GM19238 (cell line): ENCODE measurements around the gene LTO1.

ENCODE experiments used
- DNase-seq: peaks from one replicate; pipeline ENCODE4 v3.0.0; 2011; ENCODE audit warnings: low spot score; ENCODE audit not compliant: insufficient read length

The LTO1 gene

DNA sequence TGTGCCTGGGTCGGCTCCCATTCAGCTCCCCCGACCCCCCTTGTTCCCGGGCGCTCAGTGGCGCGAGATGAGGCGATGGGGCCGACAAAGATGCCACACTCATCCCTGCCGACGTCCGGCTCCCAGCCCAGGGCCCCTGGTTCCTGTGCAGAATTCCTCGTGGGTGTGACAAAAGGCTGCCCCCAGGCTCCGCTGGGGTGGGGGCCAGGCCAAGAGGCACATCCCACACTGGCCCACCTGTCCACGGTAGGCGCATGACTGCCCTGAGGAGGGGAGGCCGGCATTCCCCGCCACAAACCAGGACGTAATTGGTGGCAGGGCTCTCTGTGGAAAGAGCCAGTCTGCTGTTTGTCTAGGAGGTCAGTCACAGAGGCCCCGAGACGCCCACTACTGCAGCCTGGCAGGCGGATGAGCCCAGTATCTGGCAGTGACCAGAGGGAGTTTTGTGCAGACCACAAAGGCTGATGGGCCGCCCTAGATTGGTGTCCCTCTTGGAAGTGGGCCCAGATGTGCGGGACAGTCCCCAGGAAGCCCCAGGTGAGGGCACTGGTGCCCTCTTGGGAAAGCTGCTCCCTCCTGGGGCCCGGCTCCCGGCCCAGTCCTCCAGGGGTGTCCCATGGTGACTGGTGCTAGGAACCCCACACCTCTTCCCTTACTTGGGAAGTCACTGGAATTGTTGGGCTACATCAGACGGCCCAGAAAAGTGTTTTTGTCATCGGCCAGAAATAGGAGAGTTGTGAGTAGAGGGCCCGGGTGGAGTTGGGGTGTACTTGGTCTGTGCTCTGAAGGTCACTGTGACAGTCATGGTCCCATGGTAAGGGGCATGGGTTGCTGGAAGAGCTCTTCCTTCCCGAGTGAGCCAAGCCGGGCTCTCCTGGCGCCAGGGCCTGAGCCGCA is 28.4 kb downstream of the LTO1 start:
- DNase-seq = no peak

DNA sequence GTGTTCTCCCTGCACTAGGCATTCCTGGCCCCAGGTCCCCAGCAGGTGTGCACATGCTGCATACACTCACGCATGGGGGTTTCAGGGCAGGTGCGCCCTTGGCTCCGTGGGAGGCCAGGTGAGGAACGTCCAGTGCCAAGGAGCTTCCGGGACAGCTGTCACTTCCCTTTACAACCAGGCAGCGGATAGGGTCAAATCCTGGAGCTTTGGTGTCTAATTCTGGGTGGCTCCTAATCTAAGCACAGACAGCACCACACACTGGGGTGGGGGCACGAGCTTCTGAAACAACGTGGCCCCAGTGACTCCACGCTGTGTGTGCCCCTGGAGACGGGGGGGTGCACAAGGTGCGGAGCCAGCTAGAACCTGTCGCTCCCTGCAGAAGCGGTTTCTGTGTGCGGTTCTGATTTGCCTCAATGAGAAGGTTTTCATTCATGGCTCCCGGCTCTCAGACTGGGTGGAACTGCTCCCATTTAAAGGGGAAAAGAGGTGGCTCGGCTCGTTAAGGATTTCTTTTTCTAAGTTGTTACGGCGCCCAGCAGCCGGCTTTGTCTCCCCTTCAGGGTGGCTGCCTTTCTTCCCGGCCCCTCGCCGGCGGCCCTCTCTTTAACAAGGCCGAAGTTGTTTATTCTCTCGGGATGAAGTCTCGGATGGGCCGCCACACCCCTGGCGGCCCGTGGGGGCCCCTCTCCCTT is 29.2 kb downstream of the LTO1 start:
- DNase-seq = no peak

DNA sequence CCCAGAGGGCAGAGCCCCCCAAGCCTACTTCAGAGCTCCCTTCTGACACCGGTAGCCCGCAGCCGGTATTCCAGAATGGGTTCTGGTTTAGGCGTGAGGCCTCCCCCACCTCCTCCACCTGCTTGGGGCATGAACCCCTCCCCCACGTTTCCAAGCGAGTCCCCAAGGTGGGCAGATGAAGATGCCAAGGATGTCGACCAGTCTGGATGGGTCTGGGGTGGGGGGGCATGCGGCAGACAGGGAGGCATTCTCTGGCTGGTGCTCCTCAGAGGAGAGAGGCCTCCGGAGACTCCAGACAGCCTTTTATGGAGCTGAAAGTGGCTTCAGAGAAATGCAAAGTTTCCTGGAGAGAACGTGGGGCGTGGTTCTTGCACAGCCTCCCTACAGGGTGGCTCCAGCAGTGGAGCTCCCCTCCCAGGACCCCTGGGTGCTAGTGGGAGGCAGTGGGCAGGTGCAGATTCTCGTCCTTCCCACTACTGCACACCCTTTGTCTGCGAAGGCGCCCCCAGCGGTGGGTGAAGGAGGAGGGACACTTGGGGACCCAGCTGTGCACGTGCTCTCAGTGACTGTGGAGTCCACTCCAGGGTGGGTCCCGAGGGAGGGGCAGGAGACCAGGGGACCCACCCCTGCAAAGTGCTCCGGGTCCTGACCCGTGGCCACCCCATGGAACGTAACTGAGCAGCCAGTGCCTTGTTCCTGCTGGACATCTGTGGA is 30.0 kb downstream of the LTO1 start:
- DNase-seq = no peak

DNA sequence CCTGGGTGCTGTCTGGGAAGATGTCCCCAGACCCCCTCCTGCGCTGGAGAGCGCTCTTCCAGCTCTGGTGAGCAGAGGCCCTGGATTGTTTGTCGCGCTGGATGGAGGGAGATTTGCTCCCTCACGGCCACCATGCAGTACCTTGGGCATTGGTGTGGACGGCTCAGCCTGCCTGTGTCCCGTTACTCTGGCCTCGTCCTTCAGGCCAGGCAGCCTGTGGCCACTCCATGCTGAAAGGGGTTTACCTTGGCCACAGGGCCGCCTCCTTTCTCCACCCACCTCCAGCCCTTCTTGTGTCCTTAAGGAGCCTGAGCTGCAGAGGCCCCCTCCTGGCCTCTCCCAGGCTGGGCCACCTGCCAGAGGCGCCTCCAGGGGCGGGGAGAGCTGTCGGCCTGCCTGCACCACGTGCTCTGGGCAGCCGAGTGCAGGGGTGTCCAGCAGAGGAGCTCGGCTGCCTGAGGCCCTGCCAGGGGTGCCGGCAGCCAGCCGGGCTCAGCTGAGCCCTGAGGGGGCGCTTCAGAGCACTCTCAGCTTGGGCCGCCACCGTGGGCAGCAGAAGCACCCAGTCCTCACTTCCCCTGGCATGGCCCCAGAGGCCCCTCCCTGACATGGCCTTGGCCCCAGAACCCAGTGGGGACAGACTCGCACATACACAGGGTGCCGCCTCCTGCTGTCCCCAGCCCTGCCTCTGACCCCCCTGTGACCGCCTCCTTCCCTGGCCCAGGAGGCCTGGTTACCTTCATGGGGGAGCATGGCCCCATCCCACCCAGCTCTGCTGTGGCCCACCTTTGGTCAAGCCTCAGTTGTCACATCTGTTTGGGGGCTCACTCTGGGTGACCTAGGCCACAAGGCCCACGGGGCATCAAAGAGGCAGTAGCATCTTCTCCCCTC is 30.8 kb downstream of the LTO1 start:
- no peak for DNase-seq

DNA sequence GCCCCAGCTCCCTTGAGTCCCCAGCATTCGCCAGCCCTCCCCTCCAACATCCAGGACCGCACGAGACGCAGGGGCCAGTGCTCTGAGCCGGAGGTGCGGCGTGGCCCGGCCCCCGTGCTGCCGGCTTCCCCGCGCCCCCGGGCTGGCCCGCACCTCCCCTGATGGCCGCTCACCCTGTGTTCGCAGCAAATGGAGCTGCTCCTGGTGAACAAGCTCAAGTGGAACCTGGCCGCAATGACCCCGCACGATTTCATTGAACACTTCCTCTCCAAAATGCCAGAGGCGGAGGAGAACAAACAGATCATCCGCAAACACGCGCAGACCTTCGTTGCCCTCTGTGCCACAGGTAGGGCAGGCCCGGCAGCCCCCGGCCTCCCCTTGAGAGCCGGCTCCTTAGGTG is 31.5 kb downstream of the LTO1 start:
- DNase-seq = no peak

DNA sequence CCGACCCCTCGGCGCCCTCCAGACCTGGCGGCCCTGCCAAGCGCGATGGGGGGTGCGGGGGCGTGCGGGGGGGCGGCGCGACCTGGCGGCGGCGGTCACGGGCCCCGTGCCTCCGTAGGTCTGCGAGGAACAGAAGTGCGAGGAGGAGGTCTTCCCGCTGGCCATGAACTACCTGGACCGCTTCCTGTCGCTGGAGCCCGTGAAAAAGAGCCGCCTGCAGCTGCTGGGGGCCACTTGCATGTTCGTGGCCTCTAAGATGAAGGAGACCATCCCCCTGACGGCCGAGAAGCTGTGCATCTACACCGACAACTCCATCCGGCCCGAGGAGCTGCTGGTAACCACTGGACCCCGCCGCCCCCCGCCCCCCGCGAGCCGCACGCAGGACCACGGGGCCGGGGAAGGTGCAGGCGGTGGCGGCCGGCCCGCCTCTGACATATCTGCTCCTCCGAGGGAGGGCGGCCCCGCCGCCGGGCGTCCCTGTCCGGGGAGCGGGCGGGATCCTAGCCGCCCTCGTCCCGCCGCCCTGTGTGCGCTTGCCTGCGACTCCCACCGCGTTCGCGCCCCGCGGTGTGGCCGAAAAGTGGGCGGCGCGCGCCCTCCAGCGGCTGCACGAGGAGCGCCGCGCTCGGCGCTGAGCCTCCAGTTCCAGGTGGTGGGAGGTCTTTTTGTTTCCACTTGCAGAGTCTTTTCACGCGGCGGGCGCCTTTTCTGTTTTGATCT is 32.1 kb downstream of the LTO1 start:
- DNase-seq = peak; percentile 88

DNA sequence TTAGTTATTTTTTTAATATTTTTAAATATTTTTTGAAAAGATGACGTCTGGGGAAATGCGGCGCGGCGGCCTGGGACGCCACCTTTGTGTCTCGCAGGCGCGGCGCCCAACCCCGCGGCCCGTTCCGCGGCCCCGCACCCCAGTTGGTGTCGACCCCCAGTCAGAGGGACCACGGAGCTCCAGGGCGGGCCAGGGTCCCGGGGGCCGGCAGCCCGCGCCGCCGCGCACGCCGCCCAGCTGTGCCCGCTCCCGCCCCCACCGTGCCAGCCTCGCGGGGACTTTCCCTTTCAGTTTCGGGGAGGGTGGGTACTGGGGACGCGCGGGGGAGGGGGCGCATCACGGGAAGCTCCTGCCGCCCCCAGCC is 32.6 kb downstream of the LTO1 start:
- peak; percentile 49 for DNase-seq

DNA sequence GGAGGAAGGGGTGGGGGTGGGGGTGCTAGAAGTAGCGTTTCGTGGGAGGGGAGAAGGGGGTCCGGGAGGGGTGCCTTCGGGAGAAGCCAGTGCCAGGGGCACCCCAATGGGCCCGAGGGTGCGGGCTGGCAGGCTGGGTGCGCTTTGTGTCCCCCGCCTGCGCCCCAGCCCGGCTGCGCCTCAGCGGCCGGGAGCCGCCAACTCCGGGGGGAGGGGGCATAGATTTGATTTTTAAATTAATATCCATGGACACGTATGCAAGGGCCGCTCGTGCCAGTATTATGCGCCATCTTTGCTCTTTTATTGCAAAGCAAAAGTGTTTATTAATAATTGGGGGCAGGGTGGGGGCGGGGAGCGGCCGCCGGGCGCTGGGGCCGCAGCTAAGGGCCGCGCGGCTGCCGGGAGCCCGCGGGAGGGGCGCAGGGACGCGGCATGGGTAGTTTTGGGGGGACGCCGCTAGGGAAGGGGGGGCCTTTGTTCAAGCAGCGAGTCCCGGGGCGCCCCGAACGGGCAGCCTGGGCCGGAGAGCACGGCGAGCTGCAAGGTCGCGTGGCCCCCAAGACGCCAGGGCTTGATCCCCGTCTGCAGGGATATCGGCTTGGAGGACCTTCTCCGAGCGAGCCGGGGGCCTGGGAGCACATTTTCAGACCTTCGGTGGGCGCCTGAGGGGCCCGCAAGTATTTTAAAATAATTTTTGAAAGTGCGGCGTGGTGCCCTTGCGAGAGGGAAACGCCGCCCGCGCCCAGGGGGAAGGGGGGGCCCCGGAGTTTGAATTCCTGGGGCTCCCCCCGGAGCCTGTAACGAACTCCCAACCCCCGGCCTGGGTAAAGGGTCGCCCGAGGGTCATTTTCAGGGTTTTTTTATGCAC is 33.2 kb downstream of the LTO1 start:
- no peak for DNase-seq

DNA sequence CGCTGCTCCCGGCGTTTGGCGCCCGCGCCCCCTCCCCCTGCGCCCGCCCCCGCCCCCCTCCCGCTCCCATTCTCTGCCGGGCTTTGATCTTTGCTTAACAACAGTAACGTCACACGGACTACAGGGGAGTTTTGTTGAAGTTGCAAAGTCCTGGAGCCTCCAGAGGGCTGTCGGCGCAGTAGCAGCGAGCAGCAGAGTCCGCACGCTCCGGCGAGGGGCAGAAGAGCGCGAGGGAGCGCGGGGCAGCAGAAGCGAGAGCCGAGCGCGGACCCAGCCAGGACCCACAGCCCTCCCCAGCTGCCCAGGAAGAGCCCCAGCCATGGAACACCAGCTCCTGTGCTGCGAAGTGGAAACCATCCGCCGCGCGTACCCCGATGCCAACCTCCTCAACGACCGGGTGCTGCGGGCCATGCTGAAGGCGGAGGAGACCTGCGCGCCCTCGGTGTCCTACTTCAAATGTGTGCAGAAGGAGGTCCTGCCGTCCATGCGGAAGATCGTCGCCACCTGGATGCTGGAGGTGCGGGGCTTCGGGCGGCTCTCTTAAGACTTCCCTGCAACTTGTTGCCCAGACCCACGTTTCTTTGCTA is 34.1 kb downstream of the LTO1 start, which contains the start of gene CCND1:
Gene CCND1, plus strand, starts transcription at position 162 of the 587 bp plus-strand sequence. Its CDS starts 158 bp downstream, at position 320.
- peak; percentile 51 for DNase-seq

DNA sequence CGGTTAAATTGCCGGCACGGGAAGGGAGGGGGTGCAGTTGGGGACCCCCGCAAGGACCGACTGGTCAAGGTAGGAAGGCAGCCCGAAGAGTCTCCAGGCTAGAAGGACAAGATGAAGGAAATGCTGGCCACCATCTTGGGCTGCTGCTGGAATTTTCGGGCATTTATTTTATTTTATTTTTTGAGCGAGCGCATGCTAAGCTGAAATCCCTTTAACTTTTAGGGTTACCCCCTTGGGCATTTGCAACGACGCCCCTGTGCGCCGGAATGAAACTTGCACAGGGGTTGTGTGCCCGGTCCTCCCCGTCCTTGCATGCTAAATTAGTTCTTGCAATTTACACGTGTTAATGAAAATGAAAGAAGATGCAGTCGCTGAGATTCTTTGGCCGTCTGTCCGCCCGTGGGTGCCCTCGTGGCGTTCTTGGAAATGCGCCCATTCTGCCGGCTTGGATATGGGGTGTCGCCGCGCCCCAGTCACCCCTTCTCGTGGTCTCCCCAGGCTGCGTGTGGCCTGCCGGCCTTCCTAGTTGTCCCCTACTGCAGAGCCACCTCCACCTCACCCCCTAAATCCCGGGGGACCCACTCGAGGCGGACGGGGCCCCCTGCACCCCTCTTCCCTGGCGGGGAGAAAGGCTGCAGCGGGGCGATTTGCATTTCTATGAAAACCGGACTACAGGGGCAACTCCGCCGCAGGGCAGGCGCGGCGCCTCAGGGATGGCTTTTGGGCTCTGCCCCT is 34.7 kb downstream of the LTO1 start:
- no peak for DNase-seq

DNA sequence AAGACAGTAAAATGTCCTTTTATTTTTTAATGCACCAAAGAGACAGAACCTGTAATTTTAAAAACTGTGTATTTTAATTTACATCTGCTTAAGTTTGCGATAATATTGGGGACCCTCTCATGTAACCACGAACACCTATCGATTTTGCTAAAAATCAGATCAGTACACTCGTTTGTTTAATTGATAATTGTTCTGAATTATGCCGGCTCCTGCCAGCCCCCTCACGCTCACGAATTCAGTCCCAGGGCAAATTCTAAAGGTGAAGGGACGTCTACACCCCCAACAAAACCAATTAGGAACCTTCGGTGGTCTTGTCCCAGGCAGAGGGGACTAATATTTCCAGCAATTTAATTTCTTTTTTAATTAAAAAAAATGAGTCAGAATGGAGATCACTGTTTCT is 35.3 kb downstream of the LTO1 start:
- no peak for DNase-seq

DNA sequence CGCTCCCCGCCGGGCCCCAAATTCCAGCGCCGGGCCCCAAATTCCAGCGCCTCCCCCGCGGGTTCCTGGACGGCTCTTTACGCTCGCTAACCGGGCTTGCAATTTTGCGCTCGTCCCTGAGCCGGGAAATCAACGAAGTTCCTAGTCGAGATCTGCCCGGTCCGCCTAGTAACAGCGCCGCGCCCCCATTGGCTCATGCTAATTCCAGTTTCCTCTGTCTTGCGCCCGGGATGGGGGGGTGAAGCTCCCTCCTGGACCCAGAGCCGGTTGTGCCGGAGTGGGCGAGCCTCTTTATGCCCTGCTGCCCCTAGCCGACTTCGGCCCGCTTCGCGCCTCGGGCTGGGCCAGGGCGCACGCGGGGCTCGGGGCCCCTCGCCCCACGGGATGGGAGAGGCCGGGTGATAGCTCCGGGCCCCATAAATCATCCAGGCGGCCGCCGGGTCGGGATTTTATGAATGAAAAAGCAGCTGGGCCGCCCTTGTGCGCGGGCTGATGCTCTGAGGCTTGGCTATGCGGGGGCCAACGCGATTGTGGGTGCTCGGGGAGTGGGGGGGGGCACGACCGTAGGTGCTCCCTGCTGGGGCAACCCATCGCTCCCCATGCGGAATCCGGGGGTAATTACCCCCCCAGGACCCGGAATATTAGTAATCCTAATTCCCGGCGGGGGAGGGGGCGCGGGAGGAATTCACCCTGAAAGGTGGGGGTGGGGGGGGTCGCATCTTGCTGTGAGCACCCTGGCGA is 36.0 kb downstream of the LTO1 start:
- DNase-seq = peak; percentile 52

DNA sequence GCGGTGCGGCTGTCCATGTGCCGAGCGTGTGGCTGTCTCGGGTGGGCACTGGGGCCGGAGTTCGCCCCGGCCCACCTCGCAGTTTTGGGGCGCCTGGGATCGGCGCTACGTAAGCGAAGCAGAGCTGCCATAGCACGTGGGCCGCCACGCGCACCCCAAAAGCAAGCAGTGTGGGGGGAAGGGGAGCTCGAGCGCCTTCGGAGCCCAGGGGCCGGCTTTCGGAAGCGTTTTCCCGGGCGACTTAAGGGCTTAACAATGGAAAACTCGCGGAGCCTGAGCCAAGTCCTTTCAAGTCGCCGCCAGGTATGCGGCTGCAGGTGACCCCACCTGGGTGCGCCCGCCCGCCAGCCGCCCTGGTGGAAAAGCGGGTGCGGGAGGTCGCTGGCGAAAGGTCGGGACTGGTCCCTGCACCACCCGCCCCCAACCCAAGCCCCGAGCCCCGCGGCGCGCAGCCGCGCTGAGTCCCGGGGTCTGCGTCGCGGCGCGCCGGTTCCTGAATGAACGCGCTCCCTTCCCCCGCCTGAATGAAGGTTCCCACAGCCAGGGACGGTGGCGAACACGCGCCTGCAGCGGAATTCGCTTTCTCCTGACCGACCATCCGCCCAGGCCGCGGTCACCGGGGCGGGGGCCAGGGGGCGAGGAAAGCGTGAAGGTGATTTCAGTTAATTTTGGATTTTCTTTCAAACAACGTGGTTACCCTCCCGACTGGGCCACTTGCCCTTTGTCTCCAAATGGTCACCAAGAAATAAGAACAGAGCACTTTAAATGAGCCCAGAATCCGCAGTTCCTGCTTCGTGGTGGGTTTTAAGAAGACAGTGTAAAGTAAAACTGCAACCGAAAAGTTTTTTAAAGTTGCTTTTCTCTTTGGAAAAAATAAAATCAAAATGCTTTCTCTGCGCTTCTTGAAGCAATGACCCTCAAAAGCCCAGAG is 36.9 kb downstream of the LTO1 start:
- DNase-seq = no peak

DNA sequence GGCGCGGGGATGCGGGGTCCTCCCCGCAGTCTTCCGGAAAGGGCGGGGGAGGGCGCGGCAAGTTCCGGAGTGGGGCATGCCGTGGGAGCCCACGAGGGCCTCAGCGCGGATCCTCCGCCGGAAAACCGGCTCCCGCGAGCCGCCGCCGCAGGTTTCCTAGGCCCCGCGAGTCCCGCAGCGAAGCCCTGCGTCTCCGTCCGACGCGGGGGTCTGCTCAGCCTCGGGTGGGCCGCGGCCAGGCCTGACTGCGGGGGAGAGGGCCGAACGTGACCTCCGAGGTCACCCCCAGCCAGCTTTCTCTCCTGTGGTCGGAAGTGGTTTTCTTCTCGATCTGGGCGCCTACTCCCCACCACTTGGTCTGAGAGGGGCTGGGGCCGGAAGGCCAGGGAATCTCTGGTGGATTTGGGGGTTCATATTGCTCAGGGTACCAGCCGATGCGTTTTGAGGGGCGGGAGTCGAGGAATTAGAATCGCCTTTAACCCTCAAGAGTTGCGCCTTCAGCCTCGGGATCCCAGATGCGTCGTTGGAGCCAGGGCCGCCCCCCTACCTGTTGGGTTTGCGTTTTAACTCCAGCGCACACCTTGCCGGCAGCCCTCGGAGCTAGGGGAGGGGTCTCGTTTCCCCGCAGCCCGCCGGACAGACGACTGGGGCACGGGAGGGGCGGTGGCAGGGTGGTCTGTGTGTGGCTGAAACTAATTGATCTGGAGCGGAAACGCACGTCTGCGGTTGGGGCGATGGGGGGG is 37.8 kb downstream of the LTO1 start:
- DNase-seq = no peak

DNA sequence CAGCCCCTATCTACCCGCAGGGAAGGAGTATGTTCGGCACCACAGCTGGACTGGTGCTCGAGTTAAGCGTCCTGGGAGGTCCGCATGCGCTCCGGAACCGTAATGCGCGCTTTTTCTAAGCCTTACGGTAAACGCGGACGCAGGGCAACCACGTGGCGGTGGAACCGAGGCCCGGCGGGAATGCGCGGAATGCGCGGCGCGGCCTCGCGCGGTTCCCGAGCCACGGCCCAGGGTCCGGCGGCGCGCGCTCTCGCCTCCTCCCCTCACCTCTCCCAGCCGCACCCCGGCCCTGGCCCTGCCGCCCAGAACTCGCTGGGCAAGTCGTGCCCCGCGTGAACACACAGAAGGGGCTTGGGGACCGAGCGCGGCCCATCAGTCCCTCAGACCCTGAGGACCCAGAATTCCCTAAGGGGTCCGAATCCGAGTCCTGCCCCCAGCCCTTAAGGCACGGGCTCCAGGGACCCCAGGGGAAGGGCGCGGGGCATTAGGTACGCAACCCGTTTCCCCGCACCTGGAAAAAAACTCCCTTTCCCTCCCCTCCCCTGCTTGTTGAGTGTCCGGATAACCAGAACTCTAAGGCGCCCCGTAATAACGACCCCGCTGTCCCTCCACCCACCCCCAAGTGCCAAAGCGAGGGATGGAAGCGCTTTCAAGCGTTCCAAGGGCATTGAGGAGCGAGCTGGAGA is 38.5 kb downstream of the LTO1 start:
- DNase-seq = no peak
